GF-D8 (cell line): ENCODE results near the gene AACS.

ENCODE experiments used
- DNase-seq: peaks from one replicate; lab custom pipeline; 2025; lab: John Stamatoyannopoulos, UW

Gene AACS

GRCh38 chr12:125185740-125186470 is 120.7 kb downstream of the AACS start, which contains the start of gene TMEM132B:
Gene TMEM132B, plus strand, starts transcription at chr12:125186386.
- DNase-seq, result no peak

- no peak for DNase-seq
These were observed 121.4 kb downstream of the AACS start for GRCh38 chr12:125186471-125187147.

- DNase-seq, result no peak
These were observed 122.0 kb downstream of the AACS start for GRCh38 chr12:125187148-125187745.

GRCh38 chr12:125187780-125188741 is 122.8 kb downstream of the AACS start:
- no peak for DNase-seq

GRCh38 chr12:125189015-125189414 is 123.8 kb downstream of the AACS start:
- DNase-seq, result no peak

GRCh38 chr12:125189502-125189901 is 124.3 kb downstream of the AACS start:
- no peak for DNase-seq

- DNase-seq, result no peak
These were observed 126.3 kb downstream of the AACS start for GRCh38 chr12:125191361-125192087.

GRCh38 chr12:125192690-125193221 is 127.5 kb downstream of the AACS start:
- no peak for DNase-seq
